C4-2B (cell line): ENCODE measurements around the gene IGFALS.

Source experiments
- CTCF ChIP-seq: fragments of 450-650 bp; conservative IDR thresholded peaks from 2 replicates; pipeline ENCODE4 v1.5.1; 2017; ENCODE audit warnings: mild to moderate bottlenecking
- ZFX ChIP-seq: fragments of 450-650 bp; IDR thresholded peaks from 2 replicates; pipeline ENCODE4 v1.6.1; 2017

DNA sequence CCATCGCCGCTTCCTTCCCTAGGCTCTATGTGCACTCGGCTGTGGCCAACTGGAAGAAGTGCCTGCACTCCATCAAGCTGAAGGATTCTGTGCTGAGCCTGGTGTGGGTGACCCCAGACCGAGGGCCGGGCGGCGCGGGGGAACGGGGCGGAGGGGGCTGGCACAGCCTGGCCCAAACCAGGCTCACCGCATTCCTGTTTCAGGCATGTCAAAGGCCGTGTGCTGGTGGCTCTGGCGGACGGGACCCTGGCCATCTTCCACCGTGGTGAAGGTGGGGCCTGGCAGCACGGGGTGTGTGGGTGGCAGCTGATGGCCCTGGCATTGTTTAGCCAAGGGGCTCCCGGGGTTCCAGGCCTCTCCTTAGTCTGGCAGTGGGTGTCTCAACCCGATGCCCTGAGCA lies 26.8 kb downstream of the IGFALS start:
- TF ChIP-seq CTCF (no peak), ZFX (no peak)
